ENCODE results near the gene DPEP2NB.

DPEP2NB gene

GRCh38 chr16:67993207-67994039, 22.3 kb downstream of the DPEP2NB start:
- TF ChIP-seq CTCF (IDR thresholded peaks at IDR 0.05; ENCODE audit: low read depth, low read length, missing control alignments), result peak; percentile 91
- H3K4me3 ChIP-seq (replicated peaks; ENCODE audit: low read depth, low read length), result no peak overlapping the region
- no peak for DNase-seq (ENCODE audit: extremely low read depth, low read depth)

- H3K4me3 ChIP-seq (replicated peaks; ENCODE audit: low read depth, low read length), result no peak overlapping the region
- DNase-seq (ENCODE audit: extremely low read depth, low read depth), result no peak
- no peak for TF ChIP-seq CTCF (IDR thresholded peaks at IDR 0.05; ENCODE audit: low read depth, low read length, missing control alignments)
These were observed 23.0 kb downstream of the DPEP2NB start for GRCh38 chr16:67992661-67993206.

- no peak for TF ChIP-seq CTCF (IDR thresholded peaks at IDR 0.05; ENCODE audit: low read depth, low read length, missing control alignments)
- DNase-seq (ENCODE audit: extremely low read depth, low read depth), result no peak
- H3K4me3 ChIP-seq (replicated peaks; ENCODE audit: low read depth, low read length), result no peak overlapping the region
These were observed 25.7 kb downstream of the DPEP2NB start for GRCh38 chr16:67990018-67990386.

GRCh38 chr16:67989322-67990017, 26.2 kb downstream of the DPEP2NB start:
- TF ChIP-seq CTCF (IDR thresholded peaks at IDR 0.05; ENCODE audit: low read depth, low read length, missing control alignments), result no peak
- H3K4me3 ChIP-seq (replicated peaks; ENCODE audit: low read depth, low read length), result no peak overlapping the region
- DNase-seq (ENCODE audit: extremely low read depth, low read depth), result no peak

- DNase-seq (ENCODE audit: extremely low read depth, low read depth), result no peak
- no peak overlapping the region for H3K4me3 ChIP-seq (replicated peaks; ENCODE audit: low read depth, low read length)
- no peak for TF ChIP-seq CTCF (IDR thresholded peaks at IDR 0.05; ENCODE audit: low read depth, low read length, missing control alignments)
These were observed 27.0 kb downstream of the DPEP2NB start for GRCh38 chr16:67988675-67989074.

- DNase-seq (ENCODE audit: extremely low read depth, low read depth), result no peak
- H3K4me3 ChIP-seq (replicated peaks; ENCODE audit: low read depth, low read length), result no peak overlapping the region
- TF ChIP-seq CTCF (IDR thresholded peaks at IDR 0.05; ENCODE audit: low read depth, low read length, missing control alignments), result no peak
These were observed 28.1 kb downstream of the DPEP2NB start for GRCh38 chr16:67987460-67988160.

Data from HFF-Myc (cell line).